ENCODE results near the gene RGS13.

The RGS13 gene

DNA sequence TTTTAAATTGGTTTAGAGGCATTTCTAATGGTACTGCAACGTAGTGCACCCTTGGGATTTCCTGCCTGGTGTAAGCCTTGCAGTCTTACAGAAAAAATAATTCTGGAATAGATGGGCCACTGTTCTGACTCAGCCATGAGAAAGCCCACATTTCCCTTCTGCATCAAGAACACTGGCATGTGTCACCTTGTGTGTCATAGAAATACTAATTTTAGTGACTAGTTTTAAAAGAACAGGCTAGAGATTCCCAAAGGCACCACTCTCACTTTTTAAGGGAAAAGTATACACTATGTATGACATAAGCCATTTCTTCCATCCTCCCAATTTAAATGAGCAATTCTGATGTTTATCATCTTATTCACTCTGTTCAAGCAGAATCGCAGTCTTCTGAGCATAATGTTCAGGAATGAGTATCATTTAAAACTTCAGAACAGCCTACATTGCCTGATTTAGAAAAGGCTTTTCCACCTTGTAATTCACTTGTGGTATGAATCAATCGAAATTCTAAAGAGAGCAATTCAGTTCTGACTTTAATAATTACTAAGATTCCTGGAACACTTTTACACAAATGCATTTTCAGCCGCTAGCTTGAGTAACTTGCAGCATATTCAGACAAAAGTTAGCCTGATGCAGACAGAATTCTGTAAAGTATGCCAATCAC, 18.8 kb downstream of the RGS13 start:
- no CpG with 5 or more reads among the region's 4 CpGs for WGBS (ENCODE audit: extremely low coverage, insufficient coverage, insufficient read length)

DNA sequence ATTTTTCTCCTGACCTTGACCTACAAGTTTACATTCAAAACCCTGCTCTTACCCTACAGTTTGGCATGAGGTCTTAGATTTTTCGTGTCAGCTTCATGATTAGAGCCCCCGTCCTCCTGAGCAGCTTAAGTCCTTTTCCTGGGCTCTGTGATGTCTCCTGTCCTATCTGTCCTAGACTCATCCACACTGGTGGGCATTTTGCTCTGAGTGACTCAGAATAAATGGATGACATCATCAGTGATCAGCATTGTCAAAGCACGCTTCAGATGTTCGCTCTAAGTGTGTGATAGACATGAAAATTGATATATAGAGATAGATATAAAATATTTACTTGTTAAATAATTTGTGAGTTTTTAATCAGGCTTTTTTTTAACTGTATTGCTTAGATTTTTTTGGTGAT, 21.8 kb downstream of the RGS13 start:
- Histone ChIP-seq H3K23ac (ENCODE audit: low read length) (no peak overlapping the region), H2BK5ac (ENCODE audit: low read depth, low read length, poor library complexity) (no peak overlapping the region), H3K36me3 (ENCODE audit: control insufficient read depth in 1 of 2, insufficient read depth in 2 of 2, low read length in 2 of 2) (no peaks in the 10 kb centered on the region), H2BK120ac (ENCODE audit: insufficient read depth, low read length, poor library complexity) (no peak overlapping the region), H4K12ac (ENCODE audit: low read depth, low read length) (no peak overlapping the region), H2AFZ (ENCODE audit: insufficient read depth, low read length, poor library complexity) (no peak overlapping the region), H2AK5ac (ENCODE audit: low read length) (no peak overlapping the region), H3K9ac (ENCODE audit: low read length) (no peak overlapping the region), H3K79me1 (ENCODE audit: low read length) (no peaks in the 10 kb centered on the region), H2BK12ac (ENCODE audit: low read length) (no peak overlapping the region), H4K8ac (ENCODE audit: low read depth, low read length) (no peak overlapping the region), H4K91ac (ENCODE audit: low read depth, low read length) (no peak overlapping the region), H3K4me1 (ENCODE audit: control insufficient read depth in 1 of 2, insufficient read depth in 2 of 2, low read length in 2 of 2) (no peaks in the 10 kb centered on the region), H3K27me3 (ENCODE audit: insufficient read depth, low read length) (no peaks in the 10 kb centered on the region), H3K4me3 (ENCODE audit: low read depth, low read length) (no peak overlapping the region), H3K79me2 (ENCODE audit: control insufficient read depth, insufficient read depth, low read length, poor library complexity) (no peaks in the 10 kb centered on the region), H3K4me2 (ENCODE audit: low read length) (no peak overlapping the region), H3K9me3 (ENCODE audit: insufficient read depth, low read depth, low read length) (no peaks in the 10 kb centered on the region), H3K4ac (ENCODE audit: low read depth, low read length) (no peak overlapping the region), H3K14ac (ENCODE audit: low read length) (no peak overlapping the region), H3K18ac (ENCODE audit: low read length) (no peak overlapping the region), H3K27ac (ENCODE audit: low read depth, low read length) (no peak overlapping the region)
- peak in 1 of 2 donors; percentile 10 for DNase-seq
- WGBS (ENCODE audit: extremely low coverage, insufficient coverage, insufficient read length) = no CpG with 5 or more reads among the region's 4 CpGs

More for the DNA sequence above, 18.8 kb downstream of the RGS13 start:
- Histone ChIP-seq H2BK12ac (ENCODE audit: low read length) (no peak overlapping the region), H2BK5ac (ENCODE audit: low read depth, low read length, poor library complexity) (no peak overlapping the region), H3K27me3 (ENCODE audit: insufficient read depth, low read length) (no peaks in the 10 kb centered on the region), H3K18ac (ENCODE audit: low read length) (no peak overlapping the region), H3K4me2 (ENCODE audit: low read length) (no peak overlapping the region), H3K9me3 (ENCODE audit: insufficient read depth, low read depth, low read length) (no peaks in the 10 kb centered on the region), H3K79me2 (ENCODE audit: control insufficient read depth, insufficient read depth, low read length, poor library complexity) (no peaks in the 10 kb centered on the region), H2AK5ac (ENCODE audit: low read length) (no peak overlapping the region), H4K12ac (ENCODE audit: low read depth, low read length) (no peak overlapping the region), H3K23ac (ENCODE audit: low read length) (no peak overlapping the region), H3K14ac (ENCODE audit: low read length) (no peak overlapping the region), H2AFZ (ENCODE audit: insufficient read depth, low read length, poor library complexity) (no peak overlapping the region), H3K4me3 (ENCODE audit: low read depth, low read length) (no peak overlapping the region), H3K4ac (ENCODE audit: low read depth, low read length) (no peak overlapping the region), H3K36me3 (ENCODE audit: control insufficient read depth in 1 of 2, insufficient read depth in 2 of 2, low read length in 2 of 2) (no peaks in the 10 kb centered on the region), H3K27ac (ENCODE audit: low read depth, low read length) (no peak overlapping the region), H4K91ac (ENCODE audit: low read depth, low read length) (no peak overlapping the region), H4K8ac (ENCODE audit: low read depth, low read length) (no peak overlapping the region), H3K9ac (ENCODE audit: low read length) (no peak overlapping the region), H3K4me1 (ENCODE audit: control insufficient read depth in 1 of 2, insufficient read depth in 2 of 2, low read length in 2 of 2) (no peaks in the 10 kb centered on the region), H2BK120ac (ENCODE audit: insufficient read depth, low read length, poor library complexity) (no peak overlapping the region), H3K79me1 (ENCODE audit: low read length) (no peaks in the 10 kb centered on the region)
- no peak for DNase-seq

DNA sequence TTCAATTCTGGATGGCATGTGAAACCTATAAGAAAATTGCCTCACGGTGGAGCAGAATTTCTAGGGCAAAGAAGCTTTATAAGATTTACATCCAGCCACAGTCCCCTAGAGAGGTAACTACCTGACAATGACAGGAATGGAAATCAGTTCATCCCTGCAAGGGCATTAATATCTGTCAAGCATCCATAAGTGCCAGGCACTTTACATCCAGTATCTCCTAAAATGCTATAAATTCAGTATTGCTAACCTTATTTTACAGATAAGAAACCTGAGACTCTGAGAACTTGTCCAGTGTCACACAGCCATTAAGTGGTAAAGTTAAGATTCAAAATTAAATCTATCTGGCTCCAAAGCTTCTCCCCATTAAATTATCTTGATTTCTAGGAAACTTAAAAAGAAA, 22.3 kb downstream of the RGS13 start:
- Histone ChIP-seq H3K27ac (ENCODE audit: low read depth, low read length) (no peak overlapping the region), H3K14ac (ENCODE audit: low read length) (no peak overlapping the region), H3K79me2 (ENCODE audit: control insufficient read depth, insufficient read depth, low read length, poor library complexity) (no peaks in the 10 kb centered on the region), H3K4me3 (ENCODE audit: low read depth, low read length) (no peak overlapping the region), H2AFZ (ENCODE audit: insufficient read depth, low read length, poor library complexity) (no peak overlapping the region), H3K18ac (ENCODE audit: low read length) (no peak overlapping the region), H4K12ac (ENCODE audit: low read depth, low read length) (no peak overlapping the region), H3K36me3 (ENCODE audit: control insufficient read depth in 1 of 2, insufficient read depth in 2 of 2, low read length in 2 of 2) (no peaks in the 10 kb centered on the region), H3K9ac (ENCODE audit: low read length) (no peak overlapping the region), H3K27me3 (ENCODE audit: insufficient read depth, low read length) (no peaks in the 10 kb centered on the region), H3K4me2 (ENCODE audit: low read length) (no peak overlapping the region), H3K79me1 (ENCODE audit: low read length) (no peaks in the 10 kb centered on the region), H2BK5ac (ENCODE audit: low read depth, low read length, poor library complexity) (no peak overlapping the region), H3K9me3 (ENCODE audit: insufficient read depth, low read depth, low read length) (no peaks in the 10 kb centered on the region), H3K4ac (ENCODE audit: low read depth, low read length) (no peak overlapping the region), H4K91ac (ENCODE audit: low read depth, low read length) (no peak overlapping the region), H3K23ac (ENCODE audit: low read length) (no peak overlapping the region), H2BK12ac (ENCODE audit: low read length) (no peak overlapping the region), H2BK120ac (ENCODE audit: insufficient read depth, low read length, poor library complexity) (no peak overlapping the region), H3K4me1 (ENCODE audit: control insufficient read depth in 1 of 2, insufficient read depth in 2 of 2, low read length in 2 of 2) (no peaks in the 10 kb centered on the region), H2AK5ac (ENCODE audit: low read length) (no peak overlapping the region), H4K8ac (ENCODE audit: low read depth, low read length) (no peak overlapping the region)
- DNase-seq = no peak
- WGBS (ENCODE audit: extremely low coverage, insufficient coverage, insufficient read length) = no CpG with 5 or more reads among the region's 1 CpG

DNA sequence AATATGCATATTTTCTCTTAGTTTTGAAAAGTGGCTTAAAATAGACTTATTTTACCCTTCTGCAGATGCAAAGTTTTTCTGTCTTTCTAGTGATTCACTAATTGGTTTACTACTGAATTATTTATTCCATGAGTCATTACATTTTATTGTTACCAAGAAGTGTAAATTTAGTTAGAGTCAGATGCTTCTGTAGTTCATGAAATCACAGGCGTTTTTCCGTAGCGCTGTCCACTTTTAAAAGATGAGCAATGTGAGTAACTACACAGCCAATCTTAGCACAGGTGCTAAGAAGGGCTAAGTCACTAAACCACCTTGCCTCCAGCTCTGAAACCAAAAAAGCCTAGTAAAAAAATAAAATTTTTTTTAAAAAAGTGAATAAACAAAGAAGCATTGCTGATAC, 24.7 kb downstream of the RGS13 start:
- no peak overlapping the region for H2BK120ac ChIP-seq (ENCODE audit: insufficient read depth, low read length, poor library complexity)
- H3K4me1 ChIP-seq (ENCODE audit: control insufficient read depth in 1 of 2, insufficient read depth in 2 of 2, low read length in 2 of 2) = no peaks in the 10 kb centered on the region
- H4K91ac ChIP-seq (ENCODE audit: low read depth, low read length) = no peak overlapping the region
- no peaks in the 10 kb centered on the region for H3K79me2 ChIP-seq (ENCODE audit: control insufficient read depth, insufficient read depth, low read length, poor library complexity)
- H3K23ac ChIP-seq (ENCODE audit: low read length) = no peak overlapping the region
- no peaks in the 10 kb centered on the region for H3K9me3 ChIP-seq (ENCODE audit: insufficient read depth, low read depth, low read length)
- no peak overlapping the region for H2AK5ac ChIP-seq (ENCODE audit: low read length)
- no peak overlapping the region for H2BK12ac ChIP-seq (ENCODE audit: low read length)
- H3K79me1 ChIP-seq (ENCODE audit: low read length) = no peaks in the 10 kb centered on the region
- no peak for DNase-seq
- no peak overlapping the region for H4K12ac ChIP-seq (ENCODE audit: low read depth, low read length)
- no peaks in the 10 kb centered on the region for H3K36me3 ChIP-seq (ENCODE audit: control insufficient read depth in 1 of 2, insufficient read depth in 2 of 2, low read length in 2 of 2)
- H3K14ac ChIP-seq (ENCODE audit: low read length) = no peak overlapping the region
- H3K18ac ChIP-seq (ENCODE audit: low read length) = no peak overlapping the region
- H3K9ac ChIP-seq (ENCODE audit: low read length) = no peak overlapping the region
- no peak overlapping the region for H3K4ac ChIP-seq (ENCODE audit: low read depth, low read length)
- H4K8ac ChIP-seq (ENCODE audit: low read depth, low read length) = no peak overlapping the region
- H3K4me3 ChIP-seq (ENCODE audit: low read depth, low read length) = no peak overlapping the region
- no peak overlapping the region for H2BK5ac ChIP-seq (ENCODE audit: low read depth, low read length, poor library complexity)
- no CpG with 5 or more reads among the region's 3 CpGs for WGBS (ENCODE audit: extremely low coverage, insufficient coverage, insufficient read length)
- H2AFZ ChIP-seq (ENCODE audit: insufficient read depth, low read length, poor library complexity) = no peak overlapping the region
- H3K27ac ChIP-seq (ENCODE audit: low read depth, low read length) = no peak overlapping the region
- H3K27me3 ChIP-seq (ENCODE audit: insufficient read depth, low read length) = no peaks in the 10 kb centered on the region
- H3K4me2 ChIP-seq (ENCODE audit: low read length) = no peak overlapping the region
